H1 (cell line): ENCODE measurements around the gene DLG1. TPM values are rescaled to one million over a fixed set of nuclear protein-coding genes. Genes with fewer than 3 reads are reported as not detected.

Experiments
- CTCF ChIA-PET: fragments of 300-600 bp; sonication (Branson Sonifier 250); formaldehyde crosslinking; loops from one replicate; lab custom pipeline; 2021; ENCODE audit not compliant: partially characterized antibody; lab: Charles Lee
- POLR2A ChIA-PET: fragments of 300-600 bp; sonication (Branson Sonifier 250); formaldehyde crosslinking; loops from one replicate; lab custom pipeline; 2021; ENCODE audit warnings: inconsistent platforms; ENCODE audit not compliant: partially characterized antibody; lab: Charles Lee
- DNase-seq, 2 experiments: peaks; one replicate each; pipeline versions ENCODE4 v3.0.0 to v3.0.0-alpha.2; 2010 to 2022; ENCODE audit warnings: low spot score in 2 of 2, low read depth in 1 of 2, mixed read lengths in 1 of 2
- FAIRE-seq: peaks from 2 replicates; lab custom pipeline; 2011; peaks lifted over from hg19 to GRCh38; lab: Jason Lieb, UNC
- H2AFZ ChIP-seq: 2 replicates; pipeline ENCODE4 v1.8.1; 2012; ENCODE audit warnings: low read length, inconsistent platforms
- H2AK5ac ChIP-seq: 2 replicates; pipeline ENCODE4 v1.6.1; 2013; ENCODE audit warnings: low read depth, low read length
- H2BK120ac ChIP-seq: replicated peaks from 2 replicates; pipeline ENCODE3; 2013; ENCODE audit warnings: low read depth, low read length, inconsistent platforms
- H2BK12ac ChIP-seq: 2 replicates; pipeline ENCODE4 v1.6.1; 2013; ENCODE audit warnings: low read depth, low read length
- H2BK15ac ChIP-seq: 2 replicates; pipeline ENCODE4 v1.6.1; 2013; ENCODE audit warnings: low read length
- H2BK20ac ChIP-seq: 2 replicates; pipeline ENCODE4 v1.6.1; 2013; ENCODE audit warnings: low read length
- H2BK5ac ChIP-seq: 2 replicates; pipeline ENCODE4 v1.6.1; 2013; ENCODE audit warnings: low read depth, low read length
- H3K14ac ChIP-seq: 2 replicates; pipeline ENCODE4 v1.6.1; 2013; ENCODE audit warnings: inconsistent platforms; ENCODE audit not compliant: insufficient read length
- H3K18ac ChIP-seq: 2 replicates; pipeline ENCODE4 v1.6.1; 2013; ENCODE audit warnings: low read length; ENCODE audit errors: extremely low read depth
- H3K23ac ChIP-seq: 2 replicates; pipeline ENCODE4 v1.6.1; 2013; ENCODE audit warnings: inconsistent platforms; ENCODE audit not compliant: insufficient read length
- H3K23me2 ChIP-seq: 2 replicates; pipeline ENCODE4 v1.6.1; 2013; ENCODE audit warnings: low read depth, low read length
- H3K27ac ChIP-seq: 2 replicates; pipeline ENCODE4 v1.6.1; 2011; ENCODE audit warnings: low read depth, low read length, inconsistent platforms
- H3K27me3 ChIP-seq, 4 experiments: replicated peaks in 1 of 4; 1 replicate in 1 of 4; 2 replicates in 3 of 4; pipeline versions ENCODE4 v1.6.1 to v1.8.1; 2011 to 2013; ENCODE audit warnings: low read length in 3 of 4, mild to moderate bottlenecking in 3 of 4, inconsistent platforms in 2 of 4, mixed read lengths in 2 of 4, moderate library complexity in 1 of 4; ENCODE audit not compliant: control insufficient read depth in 3 of 4, insufficient read depth in 3 of 4; ENCODE audit errors: extremely low read depth in 1 of 4
- H3K36me3 ChIP-seq, 4 experiments: 2 replicates each; pipeline versions ENCODE4 v1.6.1 to v1.8.1; 2011 to 2013; ENCODE audit warnings: mild to moderate bottlenecking in 4 of 4, low read length in 3 of 4, moderate library complexity in 2 of 4, control low read depth in 1 of 4, inconsistent platforms in 1 of 4; ENCODE audit not compliant: insufficient read depth in 4 of 4, control insufficient read depth in 2 of 4
- H3K4ac ChIP-seq: replicated peaks from 2 replicates; pipeline ENCODE3; 2013; ENCODE audit warnings: low read length, low read depth, mixed read lengths, inconsistent platforms; ENCODE audit not compliant: insufficient read length
- H3K4me1 ChIP-seq, 4 experiments: replicated peaks in 1 of 4; 1 replicate in 1 of 4; 2 replicates in 3 of 4; pipeline versions ENCODE4 v1.6.1 to v1.8.1; 2011 to 2013; ENCODE audit warnings: low read length in 3 of 4, inconsistent platforms in 2 of 4, mixed read lengths in 1 of 4; ENCODE audit not compliant: insufficient read depth in 4 of 4, control insufficient read depth in 3 of 4
- H3K4me2 ChIP-seq, 2 experiments: 2 replicates each; pipeline versions ENCODE4 v1.6.1 to v1.8.1; 2011 to 2013; ENCODE audit warnings: low read depth in 2 of 2, low read length in 2 of 2, control low read depth in 1 of 2, inconsistent platforms in 1 of 2, mild to moderate bottlenecking in 1 of 2; ENCODE audit not compliant: insufficient read depth in 1 of 2
- H3K4me3 ChIP-seq, 4 experiments: fragments of 200-600, 300-600 bp in 1 of 4; sonication (generic), shearing (Covaris generic), sonication (Bioruptor Twin) in 1 of 4; 2 replicates each; pipeline versions ENCODE4 v1.5.1 to v1.8.1; 2011 to 2016; ENCODE audit warnings: low read length in 4 of 4, low read depth in 3 of 4, control low read depth in 2 of 4, inconsistent platforms in 2 of 4, mild to moderate bottlenecking in 2 of 4, mixed read lengths in 1 of 4, moderate library complexity in 1 of 4; ENCODE audit not compliant: insufficient read depth in 2 of 4; ENCODE audit errors: extremely low read depth in 1 of 4
- H3K56ac ChIP-seq: replicated peaks from 2 replicates; pipeline ENCODE3; 2013; ENCODE audit warnings: low read depth, mild to moderate bottlenecking, mixed read lengths, low read length, inconsistent platforms; ENCODE audit not compliant: insufficient read length
- H3K79me1 ChIP-seq: 2 replicates; pipeline ENCODE4 v1.6.1; 2013; ENCODE audit warnings: low read depth, low read length, control low read depth
- H3K79me2 ChIP-seq, 2 experiments: 2 replicates each; pipeline versions ENCODE4 v1.6.1 to v1.8.1; 2012 to 2013; ENCODE audit warnings: low read length in 2 of 2, mild to moderate bottlenecking in 2 of 2, inconsistent platforms in 1 of 2; ENCODE audit not compliant: insufficient read depth in 2 of 2, control insufficient read depth in 1 of 2
- H3K9ac ChIP-seq, 4 experiments: replicated peaks in 1 of 4; 1 replicate in 1 of 4; 2 replicates in 3 of 4; pipeline versions ENCODE4 v1.6.1 to v1.8.1; 2011 to 2013; ENCODE audit warnings: low read depth in 3 of 4, low read length in 3 of 4, control low read depth in 2 of 4, mild to moderate bottlenecking in 2 of 4, moderate library complexity in 2 of 4, inconsistent platforms in 1 of 4; ENCODE audit errors: extremely low read depth in 1 of 4
- H3K9me3 ChIP-seq, 2 experiments: 2 replicates each; pipeline versions ENCODE4 v1.6.1 to v1.8.1; 2012 to 2013; ENCODE audit warnings: mild to moderate bottlenecking in 2 of 2, moderate library complexity in 2 of 2, control low read depth in 1 of 2, inconsistent platforms in 1 of 2, low read depth in 1 of 2, low read length in 1 of 2, mixed read lengths in 1 of 2; ENCODE audit not compliant: insufficient read depth in 2 of 2
- H4K20me1 ChIP-seq, 2 experiments: replicated peaks in 1 of 2; 2 replicates each; pipeline versions ENCODE3 to v1.8.1; 2011 to 2013; ENCODE audit warnings: inconsistent platforms in 2 of 2, low read length in 2 of 2, mild to moderate bottlenecking in 1 of 2; ENCODE audit not compliant: insufficient read depth in 2 of 2, control insufficient read depth in 1 of 2
- H4K5ac ChIP-seq: 2 replicates; pipeline ENCODE4 v1.6.1; 2013; ENCODE audit warnings: low read length, low read depth, mixed read lengths, inconsistent platforms; ENCODE audit not compliant: insufficient read length
- H4K8ac ChIP-seq: 2 replicates; pipeline ENCODE4 v1.8.0; 2013; ENCODE audit warnings: mild to moderate bottlenecking, moderate library complexity, low read length, inconsistent platforms; ENCODE audit not compliant: insufficient read depth; ENCODE audit errors: extremely low read depth
- H4K91ac ChIP-seq: replicated peaks from 2 replicates; pipeline ENCODE3; 2013; ENCODE audit warnings: low read length, mixed read lengths, inconsistent platforms; ENCODE audit not compliant: insufficient read length
- EGR1 ChIP-seq: IDR thresholded peaks from 2 replicates; pipeline ENCODE4 v1.6.1; 2011; ENCODE audit warnings: low read depth, low read length, borderline replicate concordance
- GTF2F1 ChIP-seq: IDR thresholded peaks from 2 replicates; pipeline ENCODE4 v1.6.1; 2012; ENCODE audit warnings: low read depth, low read length, improper control_type of control experiment, borderline replicate concordance
- HDAC2 ChIP-seq, 2 experiments: fragments of 300-600 bp in 1 of 2; sonication (generic) in 1 of 2; IDR thresholded peaks; 2 replicates each; pipeline ENCODE4 v1.6.1; 2011 to 2012; ENCODE audit warnings: low read depth in 2 of 2, low read length in 2 of 2, mild to moderate bottlenecking in 2 of 2, moderate library complexity in 2 of 2, borderline replicate concordance in 1 of 2, inconsistent platforms in 1 of 2
- HDAC6 ChIP-seq: IDR thresholded peaks from one replicate; pipeline ENCODE4 v1.7.1; 2012; ENCODE audit warnings: low read depth, mild to moderate bottlenecking, inconsistent platforms, low read length, moderate library complexity
- JUN ChIP-seq: IDR thresholded peaks from 2 replicates; pipeline ENCODE4 v1.6.1; 2011; ENCODE audit warnings: low read depth, mild to moderate bottlenecking, improper control_type of control experiment, low read length
- NANOG ChIP-seq: IDR thresholded peaks from 2 replicates; pipeline ENCODE4 v1.6.1; 2011; ENCODE audit warnings: low read length, low read depth, mild to moderate bottlenecking, inconsistent platforms; ENCODE audit not compliant: insufficient read depth, poor library complexity, severe bottlenecking
- RNF2 ChIP-seq: fragments of 200-900, 300-1000 bp; sonication (generic); IDR thresholded peaks from 2 replicates; pipeline ENCODE4 v1.7.1; 2016; ENCODE audit warnings: borderline replicate concordance, low read depth, mild to moderate bottlenecking, antibody characterized with exemption, low read length; ENCODE audit not compliant: poor library complexity, severe bottlenecking; ENCODE audit errors: missing control alignments
- SAP30 ChIP-seq: fragments of 300-600 bp; sonication (generic); IDR thresholded peaks from 2 replicates; pipeline ENCODE4 v1.7.1; 2012; ENCODE audit warnings: low read length, moderate library complexity, mild to moderate bottlenecking, inconsistent platforms; ENCODE audit not compliant: insufficient read depth, insufficient replicate concordance
- SP4 ChIP-seq: IDR thresholded peaks from 2 replicates; pipeline ENCODE4 v1.6.1; 2012; ENCODE audit warnings: low read length, inconsistent platforms
- YY1 ChIP-seq: IDR thresholded peaks from 2 replicates; pipeline ENCODE4 v1.6.1; 2011; ENCODE audit warnings: low read depth, mild to moderate bottlenecking, low read length
- WGBS, 2 experiments: shearing (Covaris generic) in 1 of 2; methylation state at CpG; one replicate each; pipeline versions ENCODE4 v1.1.6 to v1.1.7; 2013 to 2015; ENCODE audit warnings: low lambda C conversion rate in 2 of 2, mixed read lengths in 2 of 2, inconsistent platforms in 1 of 2, low coverage in 1 of 2, missing lambda C conversion rate in 1 of 2; ENCODE audit not compliant: insufficient replicate concordance in 2 of 2, insufficient coverage in 1 of 2, insufficient read length in 1 of 2; ENCODE audit errors: extremely low coverage in 1 of 2, missing lambda C conversion rate in 1 of 2; 5-methylcytosine and 5-hydroxymethylcytosine counted together
- polyA plus RNA-seq, 7 experiments: library from polyadenylated mRNA; depleted of rRNA in 3 of 7; stranded (reverse) in 5 of 7; unstranded in 2 of 7; fragments of >200 nt in 5 of 7; fragments of 200-250 nt in 2 of 7; gene quantifications; 1 replicate in 5 of 7; 2 replicates in 1 of 7; 4 replicates in 1 of 7; pipeline versions ENCODE4 v1.2.1 to v1.2.3, GENCODE V29; 2011 to 2013; ENCODE audit warnings: missing spikeins in 2 of 7, mixed read lengths in 2 of 7
- total RNA-seq: library from RNA; stranded (reverse); fragmentation: NEBNext Ultra II Directional; extraction: Animal tissue kit (Norgen Biotek cat#: 25700); gene quantifications from 2 replicates; pipeline ENCODE4 v1.2.1, GENCODE V29; 2021
- TF ChIP-seq, protein P1 (sequence below): IDR thresholded peaks from 2 replicates; pipeline ENCODE4 v1.6.1; 2011; ENCODE audit warnings: low read length, improper control_type of control experiment

The DLG1 gene
- total and polyA plus RNA-seq, 2 of the 8 experiments (the other 6 are each of a cell fraction or from before 2014, with no cell fraction given), result 13.4 to 78.8 TPM

DNA sequence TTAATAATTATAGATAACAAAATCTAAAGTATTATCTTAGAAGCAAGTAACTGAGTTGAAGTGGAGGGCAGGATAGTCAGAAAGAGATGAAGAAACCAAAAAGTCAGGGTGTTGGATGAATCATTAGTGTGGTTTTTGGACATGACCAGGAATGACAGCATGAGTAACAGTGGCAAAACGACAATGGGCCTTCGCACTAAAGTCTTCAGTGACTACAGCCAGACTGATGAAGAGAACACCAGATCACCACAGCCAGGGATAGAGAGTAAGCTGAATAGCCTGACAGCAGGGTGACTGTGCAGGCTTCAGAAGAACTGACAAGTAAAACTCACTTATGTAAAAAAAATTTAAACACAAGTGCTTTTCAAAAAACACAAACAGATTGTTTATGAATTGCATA lies 172.8 kb downstream of the DLG1 start:
- Histone ChIP-seq H2AFZ (no peak overlapping the region), H3K23me2 (no peaks in the 10 kb centered on the region), H4K20me1 (no peaks in the 10 kb centered on the region), H3K9me3 (no peaks in the 10 kb centered on the region), H4K8ac (no peak overlapping the region), H2BK5ac (no peak overlapping the region), H3K79me2 (no peaks in the 10 kb centered on the region), H3K36me3 (peaks cover under 1 to 15% (median 3%) of the 10 kb centered on the region in 4 experiments; a peak in 3 of 8 replicates), H4K5ac (no peak overlapping the region), H3K23ac (no peak overlapping the region), H4K91ac (no peak overlapping the region), H3K27ac (no peak overlapping the region), H3K27me3 (no peaks in the 10 kb centered on the region), H3K4ac (no peak overlapping the region), H3K56ac (no peak overlapping the region), H2AK5ac (no peak overlapping the region), H2BK20ac (no peak overlapping the region), H2BK120ac (no peak overlapping the region), H3K18ac (no peak overlapping the region), H2BK15ac (no peak overlapping the region), H3K4me2 (no peak overlapping the region), H3K9ac (no peak overlapping the region), H3K14ac (no peak overlapping the region), H3K79me1 (no peaks in the 10 kb centered on the region), H3K4me3 (no peak overlapping the region), H2BK12ac (no peak overlapping the region), H3K4me1 (no peaks in the 10 kb centered on the region)
- WGBS, 2 experiments, result 85% methylated on average over 2 of the region's 2 CpGs; no CpG with 5 or more reads in 1 of the 2 experiments
- CTCF ChIA-PET, result interaction anchor here (1.0 kb wide), 1 partner anchor 34 kb away, joined by 3 read pairs; no protein-coding TSS in a partner anchor
- POLR2A ChIA-PET, result interaction anchor here (0.6 kb wide), 1 partner anchor 837 kb away, joined by 3 read pairs; no protein-coding TSS in a partner anchor
- TF ChIP-seq HDAC2 (IDR thresholded peaks at IDR 0.05; ENCODE audit: borderline replicate concordance in 1 of 2, low read depth in 2 of 2, low read length in 2 of 2), result no peak
- no peak for TF ChIP-seq SAP30
- no peak for TF ChIP-seq RNF2
- TF ChIP-seq NANOG, result no peak
- no peak for TF ChIP-seq EGR1
- no peak for TF ChIP-seq JUN
- no peak for TF ChIP-seq SP4
- no peak for TF ChIP-seq GTF2F1
- TF ChIP-seq, protein P1, sequence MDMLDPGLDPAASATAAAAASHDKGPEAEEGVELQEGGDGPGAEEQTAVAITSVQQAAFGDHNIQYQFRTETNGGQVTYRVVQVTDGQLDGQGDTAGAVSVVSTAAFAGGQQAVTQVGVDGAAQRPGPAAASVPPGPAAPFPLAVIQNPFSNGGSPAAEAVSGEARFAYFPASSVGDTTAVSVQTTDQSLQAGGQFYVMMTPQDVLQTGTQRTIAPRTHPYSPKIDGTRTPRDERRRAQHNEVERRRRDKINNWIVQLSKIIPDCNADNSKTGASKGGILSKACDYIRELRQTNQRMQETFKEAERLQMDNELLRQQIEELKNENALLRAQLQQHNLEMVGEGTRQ, result no peak
- no peak for TF ChIP-seq YY1
- TF ChIP-seq HDAC6, result no peak
- no peak for FAIRE-seq
- no peak for DNase-seq
